BLaER1 treated with 17β-estradiol and CSF1 and Interleukin-3, amounts not matched to agents 10 nM and 100 nM (cell line): ENCODE data around the gene SLC52A1.
"Not testable (repeated sequence)": the region's sequence is repeated elsewhere in the genome, so short reads cannot be mapped to it uniquely, and the experiment has no call there.

ENCODE experiments used
- H3K27ac ChIP-seq, 11 experiments: shearing (Covaris generic); formaldehyde crosslinking; 2 replicates each; pipeline ENCODE4 v1.8.1; 2022
- H3K27me3 ChIP-seq, 11 experiments: shearing (Covaris generic); formaldehyde crosslinking; 2 replicates each; pipeline ENCODE4 v1.8.1; 2022
- H3K36me3 ChIP-seq, 11 experiments: shearing (Covaris generic); formaldehyde crosslinking; 2 replicates each; pipeline ENCODE4 v1.8.1; 2022
- H3K4me1 ChIP-seq, 10 experiments: shearing (Covaris generic); formaldehyde crosslinking; 2 replicates each; pipeline ENCODE4 v1.8.1; 2022
- H3K4me2 ChIP-seq, 11 experiments: shearing (Covaris generic); formaldehyde crosslinking; 2 replicates each; pipeline ENCODE4 v1.8.1; 2022
- H3K4me3 ChIP-seq, 10 experiments: shearing (Covaris generic); formaldehyde crosslinking; 2 replicates each; pipeline ENCODE4 v1.8.1; 2022
- H3K9ac ChIP-seq, 11 experiments: shearing (Covaris generic); formaldehyde crosslinking; 2 replicates each; pipeline ENCODE4 v1.8.1; 2022
- H3K9me3 ChIP-seq, 11 experiments: shearing (Covaris generic); formaldehyde crosslinking; replicated peaks in 1 of 11; 2 replicates each; pipeline ENCODE4 v1.8.1; 2022
- H4K20me1 ChIP-seq, 11 experiments: shearing (Covaris generic); formaldehyde crosslinking; 2 replicates each; pipeline ENCODE4 v1.8.1; 2022
- Cebpa-rat ChIP-seq, 11 experiments: shearing (Covaris generic); IDR thresholded peaks; 2 replicates each; pipeline ENCODE4 v1.8.1; 2022

SLC52A1 gene

GRCh38 chr17:5035315-5035714 lies at the start of gene SLC52A1:
TSS of gene SLC52A1 (minus strand) at chr17:5035426. CDS start at chr17:5034606, 820 bp downstream.
- H3K4me3 ChIP-seq: no peak within 1 kb of the TSS
- H3K27me3 ChIP-seq: peaks cover 0 to 13% (median 3%) of the 10 kb centered on the region in 11 experiments; a peak in 9 of 22 replicates
- H3K4me1 ChIP-seq: peaks cover 15 to 29% (median 21%) of the 10 kb centered on the region in 10 experiments; a peak in 19 of 20 replicates
- no peak for TF ChIP-seq Cebpa-rat (IDR thresholded peaks at IDR 0.05)
- no peaks in the 10 kb centered on the region for H3K36me3 ChIP-seq
- peaks cover 0 to 4% (median 2%) of the 10 kb centered on the region in 11 experiments; a peak in 12 of 22 replicates for H3K9me3 ChIP-seq
- no peak within 1 kb of the TSS for H3K9ac ChIP-seq
- H3K27ac ChIP-seq: no peak within 1 kb of the TSS
- peak within 1 kb of the TSS in 6 of 11 experiments; percentile 5 to 43 (median 30); a peak in 6 of 22 replicates for H3K4me2 ChIP-seq
- no peaks in the 10 kb centered on the region for H4K20me1 ChIP-seq

- Histone ChIP-seq H3K4me2 (no peak overlapping the region), H3K4me1 (peaks cover 9 to 27% (median 22%) of the 10 kb centered on the region in 10 experiments; a peak in 19 of 20 replicates), H3K4me3 (no peak overlapping the region), H3K27ac (no peak overlapping the region), H4K20me1 (no peaks in the 10 kb centered on the region), H3K9me3 (peaks cover 44 to 77% (median 61%) of the 10 kb centered on the region in 11 experiments), H3K9ac (no peak overlapping the region), H3K36me3 (peaks cover 14 to 52% (median 36%) of the 10 kb centered on the region in 11 experiments; a peak in 21 of 22 replicates), H3K27me3 (no peaks in the 10 kb centered on the region)
- no peak for TF ChIP-seq Cebpa-rat (IDR thresholded peaks at IDR 0.05)
Measured at GRCh38 chr17:5080591-5080990, 45.4 kb upstream of the SLC52A1 start.

- Histone ChIP-seq H3K4me1 (peaks cover 9 to 27% (median 22%) of the 10 kb centered on the region in 10 experiments; a peak in 19 of 20 replicates), H3K36me3 (peaks cover 6 to 31% (median 21%) of the 10 kb centered on the region in 11 experiments; a peak in 16 of 22 replicates), H3K4me2 (peak within 1 kb of the TSS; percentile 67 to 96 (median 92)), H3K27ac (peak within 1 kb of the TSS; percentile 70 to 87 (median 84)), H3K9ac (peak within 1 kb of the TSS; percentile 74 to 87 (median 81)), H4K20me1 (no peaks in the 10 kb centered on the region), H3K4me3 (peak within 1 kb of the TSS; percentile 55 to 78 (median 71)), H3K27me3 (no peaks in the 10 kb centered on the region), H3K9me3 (peaks cover 22 to 55% (median 39%) of the 10 kb centered on the region in 11 experiments)
- no peak for TF ChIP-seq Cebpa-rat (IDR thresholded peaks at IDR 0.05)
Measured at GRCh38 chr17:5078106-5079028, 43.1 kb upstream of the SLC52A1 start, which contains the start of gene ZFP3. TSS of gene ZFP3 (plus strand) at chr17:5078467. CDS start at chr17:5091505, 13,038 bp downstream.

- H3K4me1 ChIP-seq: peaks cover 9 to 27% (median 22%) of the 10 kb centered on the region in 10 experiments; a peak in 19 of 20 replicates
- H4K20me1 ChIP-seq: no peaks in the 10 kb centered on the region
- peaks cover 16 to 48% (median 32%) of the 10 kb centered on the region in 11 experiments for H3K9me3 ChIP-seq
- H3K36me3 ChIP-seq: peaks cover 3 to 25% (median 15%) of the 10 kb centered on the region in 11 experiments; a peak in 15 of 22 replicates
- H3K27ac ChIP-seq: peak overlapping the region; percentile 70 to 87 (median 84); a peak in 21 of 22 replicates
- peak overlapping the region; percentile 55 to 78 (median 71) for H3K4me3 ChIP-seq
- peak overlapping the region; percentile 74 to 87 (median 81) for H3K9ac ChIP-seq
- H3K4me2 ChIP-seq: peak overlapping the region; percentile 67 to 96 (median 92)
- no peak for TF ChIP-seq Cebpa-rat (IDR thresholded peaks at IDR 0.05)
- no peaks in the 10 kb centered on the region for H3K27me3 ChIP-seq
Measured at GRCh38 chr17:5077781-5078105, 42.5 kb upstream of the SLC52A1 start.

- not testable (repeated sequence) for H4K20me1 ChIP-seq, H3K27me3 ChIP-seq, H3K27ac ChIP-seq, H3K9ac ChIP-seq
- Histone ChIP-seq H3K4me3 (peak overlapping the region in 2 of 10 experiments; percentile 70 to 74; a peak in 2 of 20 replicates), H3K36me3 (peaks cover under 1 to 20% (median 11%) of the 10 kb centered on the region in 11 experiments; a peak in 13 of 22 replicates), H3K9me3 (peaks cover 11 to 44% (median 28%) of the 10 kb centered on the region in 11 experiments), H3K4me2 (peak overlapping the region in 7 of 11 experiments; percentile 67 to 96 (median 88); a peak in 6 of 22 replicates), H3K4me1 (peaks cover 9 to 27% (median 22%) of the 10 kb centered on the region in 10 experiments; a peak in 19 of 20 replicates)
Measured at GRCh38 chr17:5077275-5077674, 42.0 kb upstream of the SLC52A1 start.

- not testable (repeated sequence) for H4K20me1 ChIP-seq, H3K27ac ChIP-seq, H3K4me2 ChIP-seq, H3K27me3 ChIP-seq, H3K9ac ChIP-seq, H3K4me3 ChIP-seq, H3K36me3 ChIP-seq
- Histone ChIP-seq H3K4me1 (peaks cover 9 to 27% (median 22%) of the 10 kb centered on the region in 10 experiments; a peak in 19 of 20 replicates), H3K9me3 (peaks cover 0 to 26% (median 10%) of the 10 kb centered on the region in 11 experiments; a peak in 16 of 22 replicates)
Measured at GRCh38 chr17:5075472-5075871, 40.2 kb upstream of the SLC52A1 start.

- Histone ChIP-seq H3K4me2 (no peak overlapping the region), H4K20me1 (no peaks in the 10 kb centered on the region), H3K9me3 (no peaks in the 10 kb centered on the region), H3K36me3 (no peaks in the 10 kb centered on the region), H3K27ac (no peak overlapping the region), H3K27me3 (no peaks in the 10 kb centered on the region), H3K4me3 (no peak overlapping the region), H3K4me1 (peaks cover 0 to 20% (median 0%) of the 10 kb centered on the region in 10 experiments; a peak in 6 of 20 replicates), H3K9ac (no peak overlapping the region)
- no peak for TF ChIP-seq Cebpa-rat (IDR thresholded peaks at IDR 0.05)
Measured at GRCh38 chr17:5069724-5070123, 34.5 kb upstream of the SLC52A1 start.

GRCh38 chr17:5068236-5068635 lies 33.0 kb upstream of the SLC52A1 start:
- no peaks in the 10 kb centered on the region for H4K20me1 ChIP-seq
- H3K9me3 ChIP-seq: no peaks in the 10 kb centered on the region
- H3K36me3 ChIP-seq: no peaks in the 10 kb centered on the region
- H3K4me1 ChIP-seq: peaks cover 0 to 20% (median 0%) of the 10 kb centered on the region in 10 experiments; a peak in 6 of 20 replicates
- peak overlapping the region in 3 of 11 experiments; percentile 46 to 75 (median 53); a peak in 5 of 22 replicates for H3K4me2 ChIP-seq
- H3K27ac ChIP-seq: peak overlapping the region in 4 of 11 experiments; percentile 27 to 66 (median 52); a peak in 6 of 22 replicates
- H3K9ac ChIP-seq: peak overlapping the region in 2 of 11 experiments; percentile 25; a peak in 2 of 22 replicates
- no peak overlapping the region for H3K4me3 ChIP-seq
- H3K27me3 ChIP-seq: no peaks in the 10 kb centered on the region
- no peak for TF ChIP-seq Cebpa-rat (IDR thresholded peaks at IDR 0.05)

- no peak for TF ChIP-seq Cebpa-rat (IDR thresholded peaks at IDR 0.05)
- Histone ChIP-seq H3K4me2 (no peak overlapping the region), H3K4me3 (no peak overlapping the region), H3K4me1 (peaks cover 0 to 24% (median 6%) of the 10 kb centered on the region in 10 experiments; a peak in 8 of 20 replicates), H4K20me1 (no peaks in the 10 kb centered on the region), H3K27ac (no peak overlapping the region), H3K9me3 (no peaks in the 10 kb centered on the region), H3K36me3 (no peaks in the 10 kb centered on the region), H3K27me3 (no peaks in the 10 kb centered on the region), H3K9ac (no peak overlapping the region)
Measured at GRCh38 chr17:5065227-5065744, 30.1 kb upstream of the SLC52A1 start.
